Nephron (organoid): ENCODE data around the gene OSBPL10.

Experiments
- H3K27ac Mint-ChIP-seq, 3 experiments: 2 replicates each; pipeline ENCODE4 v1.8.0; 2020; ENCODE audit warnings: mixed read lengths in 3 of 3, mild to moderate bottlenecking in 2 of 3, moderate library complexity in 1 of 3
- H3K27me3 Mint-ChIP-seq: 2 replicates; pipeline ENCODE4 v1.8.0; 2021; ENCODE audit warnings: low read depth, mild to moderate bottlenecking, moderate library complexity, mixed read lengths
- H3K36me3 Mint-ChIP-seq: 2 replicates; pipeline ENCODE4 v1.8.0; 2020; ENCODE audit warnings: low read depth, mixed read lengths
- H3K4me1 Mint-ChIP-seq: 2 replicates; pipeline ENCODE4 v1.8.0; 2020; ENCODE audit warnings: mixed read lengths
- H3K4me3 Mint-ChIP-seq, 3 experiments: 2 replicates each; pipeline ENCODE4 v1.8.0; 2020; ENCODE audit warnings: mild to moderate bottlenecking in 3 of 3, mixed read lengths in 3 of 3, moderate library complexity in 2 of 3
- H3K9me3 Mint-ChIP-seq: 2 replicates; pipeline ENCODE4 v1.8.0; 2020; ENCODE audit warnings: mixed read lengths
- TF ChIP-seq, protein P1 (sequence below), 3 experiments: fragments of 200-600 bp; sonication (generic); IDR thresholded peaks; one replicate each; pipeline ENCODE4 v1.5.0; 2021; ENCODE audit warnings: antibody characterized with exemption in 3 of 3; ENCODE audit not compliant: unreplicated experiment in 3 of 3

Gene OSBPL10, protein sequence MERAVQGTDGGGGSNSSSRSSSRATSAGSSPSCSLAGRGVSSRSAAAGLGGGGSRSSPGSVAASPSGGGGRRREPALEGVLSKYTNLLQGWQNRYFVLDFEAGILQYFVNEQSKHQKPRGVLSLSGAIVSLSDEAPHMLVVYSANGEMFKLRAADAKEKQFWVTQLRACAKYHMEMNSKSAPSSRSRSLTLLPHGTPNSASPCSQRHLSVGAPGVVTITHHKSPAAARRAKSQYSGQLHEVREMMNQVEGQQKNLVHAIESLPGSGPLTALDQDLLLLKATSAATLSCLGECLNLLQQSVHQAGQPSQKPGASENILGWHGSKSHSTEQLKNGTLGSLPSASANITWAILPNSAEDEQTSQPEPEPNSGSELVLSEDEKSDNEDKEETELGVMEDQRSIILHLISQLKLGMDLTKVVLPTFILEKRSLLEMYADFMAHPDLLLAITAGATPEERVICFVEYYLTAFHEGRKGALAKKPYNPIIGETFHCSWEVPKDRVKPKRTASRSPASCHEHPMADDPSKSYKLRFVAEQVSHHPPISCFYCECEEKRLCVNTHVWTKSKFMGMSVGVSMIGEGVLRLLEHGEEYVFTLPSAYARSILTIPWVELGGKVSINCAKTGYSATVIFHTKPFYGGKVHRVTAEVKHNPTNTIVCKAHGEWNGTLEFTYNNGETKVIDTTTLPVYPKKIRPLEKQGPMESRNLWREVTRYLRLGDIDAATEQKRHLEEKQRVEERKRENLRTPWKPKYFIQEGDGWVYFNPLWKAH

DNA sequence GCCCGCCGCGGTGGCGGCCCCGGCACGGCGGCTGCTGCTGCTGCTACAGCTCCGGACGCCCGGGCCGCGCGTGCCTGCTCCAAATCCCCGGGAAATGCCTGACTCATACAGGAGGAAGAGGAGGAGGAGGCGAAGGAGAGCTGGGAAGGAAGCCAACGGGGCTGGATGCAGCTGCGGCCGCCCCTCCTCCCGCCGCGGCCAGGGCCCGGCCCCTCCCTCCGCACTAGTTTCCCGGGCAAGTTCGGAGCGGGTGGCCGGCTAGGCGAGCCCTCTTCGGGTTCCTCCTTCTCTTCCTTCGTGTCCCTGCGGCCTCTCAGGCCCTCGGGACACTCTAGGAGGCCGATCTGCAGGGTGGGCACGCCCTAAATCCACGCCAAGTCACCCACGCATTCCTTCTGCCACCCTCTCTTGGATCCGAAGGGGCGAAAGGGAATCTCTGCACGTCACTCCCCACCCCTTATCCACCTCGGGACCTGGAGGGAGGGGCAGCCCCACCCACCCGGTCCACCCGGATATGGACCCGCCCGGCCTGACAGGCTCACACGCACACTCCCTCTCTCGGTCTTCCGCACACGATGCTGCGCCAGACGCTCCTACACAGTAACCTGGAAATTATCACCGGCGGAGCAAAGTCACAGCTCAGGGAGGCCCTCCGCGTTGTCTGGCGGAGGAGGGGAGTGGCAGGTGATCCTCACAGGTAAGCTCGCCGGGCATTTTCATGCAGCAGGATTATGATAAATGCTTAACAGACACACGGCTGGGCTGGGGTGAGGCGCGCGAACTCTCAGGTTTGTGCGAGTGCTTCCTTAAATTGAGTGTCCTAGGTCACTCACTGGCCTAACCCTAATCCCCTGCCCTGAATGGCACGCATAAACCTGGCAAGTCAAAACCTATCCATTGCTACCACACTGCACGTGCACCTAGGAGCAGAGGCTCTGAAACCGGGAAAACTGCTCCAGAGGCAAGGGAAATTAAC lies at the start of gene OSBPL10, which contains the start of gene ZNF860:
OSBPL10 (minus strand) TSS at position 57 of the 976 bp plus-strand sequence. CDS start 83 bp downstream, outside the sequence.
ZNF860 (plus strand) TSS at position 545 of the 976 bp plus-strand sequence. CDS start 7,330 bp downstream, outside the sequence.
- Mint-ChIP-seq H3K4me3 (peak within 1 kb of the TSS; percentile 92 to 93 (median 93)), H3K36me3 (peaks cover 3% of the 10 kb centered on the region), H3K27ac (peak within 1 kb of the TSS; percentile 55 to 91 (median 88)), H3K4me1 (peaks cover 9% of the 10 kb centered on the region), H3K9me3 (no peaks in the 10 kb centered on the region), H3K27me3 (peaks cover 25% of the 10 kb centered on the region)
- TF ChIP-seq, protein P1, sequence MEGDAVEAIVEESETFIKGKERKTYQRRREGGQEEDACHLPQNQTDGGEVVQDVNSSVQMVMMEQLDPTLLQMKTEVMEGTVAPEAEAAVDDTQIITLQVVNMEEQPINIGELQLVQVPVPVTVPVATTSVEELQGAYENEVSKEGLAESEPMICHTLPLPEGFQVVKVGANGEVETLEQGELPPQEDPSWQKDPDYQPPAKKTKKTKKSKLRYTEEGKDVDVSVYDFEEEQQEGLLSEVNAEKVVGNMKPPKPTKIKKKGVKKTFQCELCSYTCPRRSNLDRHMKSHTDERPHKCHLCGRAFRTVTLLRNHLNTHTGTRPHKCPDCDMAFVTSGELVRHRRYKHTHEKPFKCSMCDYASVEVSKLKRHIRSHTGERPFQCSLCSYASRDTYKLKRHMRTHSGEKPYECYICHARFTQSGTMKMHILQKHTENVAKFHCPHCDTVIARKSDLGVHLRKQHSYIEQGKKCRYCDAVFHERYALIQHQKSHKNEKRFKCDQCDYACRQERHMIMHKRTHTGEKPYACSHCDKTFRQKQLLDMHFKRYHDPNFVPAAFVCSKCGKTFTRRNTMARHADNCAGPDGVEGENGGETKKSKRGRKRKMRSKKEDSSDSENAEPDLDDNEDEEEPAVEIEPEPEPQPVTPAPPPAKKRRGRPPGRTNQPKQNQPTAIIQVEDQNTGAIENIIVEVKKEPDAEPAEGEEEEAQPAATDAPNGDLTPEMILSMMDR (IDR thresholded peaks at IDR 0.05; ENCODE audit: unreplicated experiment in 3 of 3), result no peak

DNA sequence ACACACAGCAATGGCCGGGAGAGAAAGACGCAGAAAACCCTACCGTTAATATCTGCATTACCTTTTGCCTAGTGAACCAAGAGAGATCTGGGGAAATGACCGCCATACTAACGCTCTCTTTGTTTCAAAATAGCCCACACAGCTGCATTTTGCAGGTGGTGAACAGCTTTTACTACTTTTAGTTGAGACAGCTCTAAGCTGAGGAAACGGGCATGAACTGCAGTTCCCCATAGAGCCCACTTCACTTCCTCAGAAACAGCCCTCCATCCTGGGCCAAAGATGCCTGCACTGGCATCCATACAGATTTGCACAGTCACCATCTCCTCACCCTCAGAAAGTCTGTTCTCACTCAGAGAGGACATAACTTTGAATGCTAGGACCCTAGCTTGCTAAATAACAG lies 45.5 kb upstream of the OSBPL10 start:
- TF ChIP-seq, protein P1 (IDR thresholded peaks at IDR 0.05; ENCODE audit: unreplicated experiment in 3 of 3), result no peak
- Mint-ChIP-seq H3K27me3 (no peaks in the 10 kb centered on the region), H3K27ac (no peak overlapping the region), H3K4me1 (peaks cover 5% of the 10 kb centered on the region), H3K36me3 (no peaks in the 10 kb centered on the region), H3K9me3 (no peaks in the 10 kb centered on the region), H3K4me3 (no peak overlapping the region)

DNA sequence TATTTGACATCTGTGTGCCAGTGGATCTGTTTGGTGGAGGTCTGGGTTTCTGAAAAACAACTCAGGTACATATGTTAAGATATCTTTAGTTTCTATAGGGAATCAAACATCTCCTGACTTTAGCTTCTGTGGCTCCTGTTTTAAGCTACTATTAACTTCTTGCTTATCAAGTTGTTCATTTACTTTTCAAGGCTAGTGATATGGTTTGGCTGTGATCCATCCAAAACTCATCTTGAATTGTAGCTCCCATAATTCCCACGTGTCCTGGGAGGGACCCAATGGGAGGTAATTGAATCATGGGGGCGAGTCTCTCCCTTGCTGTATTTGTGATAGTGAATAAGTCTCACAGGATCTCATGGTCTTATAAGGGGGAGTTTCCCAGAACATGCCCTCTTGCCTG lies 41.9 kb upstream of the OSBPL10 start:
- H3K4me3 Mint-ChIP-seq, result no peak overlapping the region
- H3K9me3 Mint-ChIP-seq, result no peaks in the 10 kb centered on the region
- H3K36me3 Mint-ChIP-seq, result no peaks in the 10 kb centered on the region
- H3K27ac Mint-ChIP-seq, result no peak overlapping the region
- peaks cover 7% of the 10 kb centered on the region for H3K4me1 Mint-ChIP-seq
- TF ChIP-seq, protein P1 (IDR thresholded peaks at IDR 0.05; ENCODE audit: unreplicated experiment in 3 of 3), result no peak
- H3K27me3 Mint-ChIP-seq, result no peaks in the 10 kb centered on the region

DNA sequence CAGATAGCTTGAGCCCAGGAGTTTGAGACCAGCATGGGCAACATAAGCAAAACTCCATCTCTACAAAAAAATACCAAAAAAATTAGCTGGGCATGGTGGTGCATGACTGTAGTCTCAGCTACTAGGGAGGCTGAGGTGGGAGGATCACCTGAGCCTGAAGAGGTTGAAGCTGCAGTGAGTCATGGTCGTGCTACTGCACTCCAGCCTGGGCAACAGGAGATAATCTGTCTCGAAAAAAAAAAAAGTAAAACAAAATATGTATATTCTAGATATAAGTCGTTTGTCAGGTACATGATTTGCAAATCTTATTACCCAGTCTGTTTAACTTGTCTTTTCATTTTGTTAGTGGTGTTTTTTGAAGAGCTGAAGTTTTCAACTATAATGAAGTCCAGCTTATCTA lies 40.7 kb upstream of the OSBPL10 start:
- no peak overlapping the region for H3K4me3 Mint-ChIP-seq
- H3K36me3 Mint-ChIP-seq, result no peaks in the 10 kb centered on the region
- H3K4me1 Mint-ChIP-seq, result peaks cover 7% of the 10 kb centered on the region
- TF ChIP-seq, protein P1 (IDR thresholded peaks at IDR 0.05; ENCODE audit: unreplicated experiment in 3 of 3), result no peak
- H3K27ac Mint-ChIP-seq, result no peak overlapping the region
- no peaks in the 10 kb centered on the region for H3K9me3 Mint-ChIP-seq
- no peaks in the 10 kb centered on the region for H3K27me3 Mint-ChIP-seq

DNA sequence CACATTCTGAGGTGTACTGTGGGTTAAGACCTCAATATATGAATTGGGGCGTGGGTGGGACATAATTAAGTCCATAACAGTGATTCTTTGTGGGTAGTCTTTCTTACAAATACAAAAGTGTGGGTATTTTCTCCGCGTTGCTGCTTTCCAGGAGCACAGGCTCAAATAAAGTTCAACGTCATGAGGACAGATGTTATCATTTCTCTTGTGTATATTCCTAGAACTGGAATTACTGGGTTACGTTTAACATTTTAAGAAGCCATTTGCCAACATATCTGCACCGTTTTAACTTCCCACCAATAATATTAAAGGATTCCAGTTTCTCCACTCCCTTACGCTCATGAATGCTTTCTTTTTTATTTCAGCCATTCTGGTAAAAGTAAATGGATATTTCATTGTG lies 40.1 kb upstream of the OSBPL10 start:
- no peak overlapping the region for H3K4me3 Mint-ChIP-seq
- H3K36me3 Mint-ChIP-seq, result no peaks in the 10 kb centered on the region
- TF ChIP-seq, protein P1 (IDR thresholded peaks at IDR 0.05; ENCODE audit: unreplicated experiment in 3 of 3), result no peak
- no peaks in the 10 kb centered on the region for H3K9me3 Mint-ChIP-seq
- H3K27ac Mint-ChIP-seq, result no peak overlapping the region
- peaks cover 7% of the 10 kb centered on the region for H3K4me1 Mint-ChIP-seq
- no peaks in the 10 kb centered on the region for H3K27me3 Mint-ChIP-seq
